IMR-90 (cell line): ENCODE results near the gene CDKL1. TPM values are rescaled to one million over a fixed set of nuclear protein-coding genes. Genes with fewer than 3 reads are reported as not detected.

Experiments used
- ATAC-seq: fragments of 200-7000 bp; cut with Tn5 transposase; 2 replicates; pipeline ENCODE4 v1.9.1; 2020; ENCODE audit warnings: low read depth, mild to moderate bottlenecking, moderate library complexity
- BruUV-seq: library from RNA; stranded (reverse); fragments of 400-500 nt; replicated peaks from 2 replicates; lab custom pipeline; 2021; lab: Mats Ljungman, UMichigan
- CTCF ChIA-PET: fragments of 300-600 bp; formaldehyde crosslinking; extraction: SDS; loops from one replicate; lab custom pipeline; 2021; ENCODE audit warnings: antibody characterized with exemption; lab: Yijun Ruan, JAX
- POLR2A ChIA-PET: fragments of 300-600 bp; sonication (Branson Sonifier 250); formaldehyde crosslinking; loops from one replicate; lab custom pipeline; 2022; ENCODE audit warnings: antibody characterized with exemption; ENCODE audit not compliant: unreplicated experiment; lab: Charles Lee
- DNase-seq: peaks from one replicate; pipeline ENCODE4 v3.0.0; 2013
- H2AFZ ChIP-seq: replicated peaks from 2 replicates; pipeline ENCODE3; 2013; ENCODE audit warnings: low read length, mild to moderate bottlenecking; ENCODE audit not compliant: poor library complexity
- H2AK5ac ChIP-seq: 2 replicates; pipeline ENCODE4 v1.6.1; 2013; ENCODE audit warnings: low read depth, low read length, inconsistent platforms
- H2AK9ac ChIP-seq: replicated peaks from 2 replicates; pipeline ENCODE3; 2013; ENCODE audit warnings: mild to moderate bottlenecking, low read depth, low read length, moderate library complexity; ENCODE audit not compliant: poor library complexity
- H2BK120ac ChIP-seq: 2 replicates; pipeline ENCODE4 v1.6.1; 2013; ENCODE audit warnings: low read depth, low read length, inconsistent platforms
- H2BK15ac ChIP-seq: 3 replicates; pipeline ENCODE4 v1.6.1; 2013; ENCODE audit warnings: low read depth, low read length, inconsistent platforms
- H2BK20ac ChIP-seq: 2 replicates; pipeline ENCODE4 v1.6.1; 2013; ENCODE audit warnings: low read depth, mild to moderate bottlenecking, inconsistent platforms, low read length, moderate library complexity
- H2BK5ac ChIP-seq: 2 replicates; pipeline ENCODE4 v1.6.1; 2013; ENCODE audit warnings: mild to moderate bottlenecking, low read depth, low read length, inconsistent platforms; ENCODE audit not compliant: poor library complexity, severe bottlenecking
- H3K14ac ChIP-seq: replicated peaks from 2 replicates; pipeline ENCODE4 v1.6.1; 2013; ENCODE audit warnings: low read depth, low read length, inconsistent platforms
- H3K18ac ChIP-seq: 2 replicates; pipeline ENCODE4 v1.6.1; 2013; ENCODE audit warnings: low read depth, low read length, control low read depth
- H3K23ac ChIP-seq: 2 replicates; pipeline ENCODE4 v1.6.1; 2013; ENCODE audit warnings: low read depth, low read length, inconsistent platforms
- H3K27ac ChIP-seq: 2 replicates; pipeline ENCODE4 v1.5.1; 2013; ENCODE audit warnings: mild to moderate bottlenecking, control low read depth, low read length; ENCODE audit not compliant: insufficient read depth
- H3K27me3 ChIP-seq: 2 replicates; pipeline ENCODE4 v1.6.1; 2013; ENCODE audit warnings: low read length; ENCODE audit not compliant: control insufficient read depth, insufficient read depth
- H3K36me3 ChIP-seq: 2 replicates; pipeline ENCODE4 v1.6.1; 2013; ENCODE audit warnings: low read length, mixed read lengths; ENCODE audit not compliant: control insufficient read depth, insufficient read depth
- H3K4ac ChIP-seq: 2 replicates; pipeline ENCODE4 v1.6.1; 2013; ENCODE audit warnings: low read depth, low read length, inconsistent platforms
- H3K4me1 ChIP-seq: 2 replicates; pipeline ENCODE4 v1.6.1; 2013; ENCODE audit warnings: low read length, mixed read lengths; ENCODE audit not compliant: control insufficient read depth, insufficient read depth
- H3K4me2 ChIP-seq: 2 replicates; pipeline ENCODE4 v1.6.1; 2013; ENCODE audit warnings: low read depth, mild to moderate bottlenecking, control low read depth, low read length, moderate library complexity
- H3K4me3 ChIP-seq: 2 replicates; pipeline ENCODE4 v1.5.1; 2013; ENCODE audit warnings: low read depth, mild to moderate bottlenecking, control low read depth, low read length, moderate library complexity; ENCODE audit not compliant: insufficient read depth
- H3K56ac ChIP-seq: 2 replicates; pipeline ENCODE4 v1.6.1; 2013; ENCODE audit warnings: low read length, inconsistent platforms; ENCODE audit not compliant: insufficient read depth; ENCODE audit errors: extremely low read depth
- H3K79me1 ChIP-seq, 2 experiments: 2 replicates each; pipeline ENCODE4 v1.6.1; 2013; ENCODE audit warnings: low read length in 2 of 2, inconsistent platforms in 1 of 2, low read depth in 1 of 2
- H3K9ac ChIP-seq: 2 replicates; pipeline ENCODE4 v1.6.1; 2013; ENCODE audit warnings: low read depth, low read length, control low read depth
- H3K9me1 ChIP-seq: 2 replicates; pipeline ENCODE4 v1.6.1; 2013; ENCODE audit warnings: low read length, inconsistent platforms; ENCODE audit not compliant: insufficient read depth
- H3K9me3 ChIP-seq: 2 replicates; pipeline ENCODE4 v1.6.1; 2013; ENCODE audit warnings: low read length; ENCODE audit not compliant: control insufficient read depth, insufficient read depth
- H4K20me1 ChIP-seq: 2 replicates; pipeline ENCODE4 v1.6.1; 2013; ENCODE audit warnings: low read length, inconsistent platforms; ENCODE audit not compliant: insufficient read depth
- H4K5ac ChIP-seq: 2 replicates; pipeline ENCODE4 v1.6.1; 2013; ENCODE audit warnings: mild to moderate bottlenecking, low read depth, low read length, control low read depth
- H4K8ac ChIP-seq, 2 experiments: 2 replicates each; pipeline ENCODE4 v1.6.1; 2013; ENCODE audit warnings: low read depth in 2 of 2, low read length in 2 of 2, control low read depth in 1 of 2, inconsistent platforms in 1 of 2
- H4K91ac ChIP-seq: 2 replicates; pipeline ENCODE4 v1.6.1; 2013; ENCODE audit warnings: low read depth, low read length, inconsistent platforms; ENCODE audit not compliant: insufficient read depth
- CEBPB ChIP-seq: IDR thresholded peaks from 2 replicates; pipeline ENCODE4 v1.6.1; 2012; ENCODE audit warnings: low read depth, low read length, improper control_type of control experiment
- MAFK ChIP-seq: IDR thresholded peaks from 2 replicates; pipeline ENCODE4 v1.6.1; 2012; ENCODE audit warnings: low read depth, low read length, improper control_type of control experiment
- RCOR1 ChIP-seq: IDR thresholded peaks from 2 replicates; pipeline ENCODE4 v1.6.1; 2012; ENCODE audit warnings: mild to moderate bottlenecking, low read length, improper control_type of control experiment; ENCODE audit not compliant: insufficient replicate concordance
- WGBS, 2 experiments: methylation state at CpG; one replicate each; pipeline versions ENCODE4 v1.1.5 to v1.1.7; 2013; ENCODE audit warnings: missing lambda C conversion rate in 2 of 2; ENCODE audit not compliant: insufficient read length in 1 of 2; ENCODE audit errors: extremely low coverage in 2 of 2; 5-methylcytosine and 5-hydroxymethylcytosine counted together
- dilution Hi-C: fragments of 300-500 bp; cut with HindIII; formaldehyde crosslinking; loops from one replicate; pipeline ENCODE4 v1.14.3; 2018; ENCODE audit warnings: low sequenced_read_pairs; ENCODE audit not compliant: unreplicated experiment
- in situ Hi-C: fragments of 300-500 bp; cut with MboI; formaldehyde crosslinking; loops from 3 replicates; pipeline ENCODE4 v1.14.3; 2019; ENCODE audit warnings: low sequenced_read_pairs, inconsistent platforms, mixed read lengths
- intact Hi-C: fragments of 100-400 bp; cut with micrococcal nuclease; formaldehyde crosslinking; loops from 2 replicates; pipeline ENCODE4 v1.10.0; 2022
- polyA plus RNA-seq, 3 experiments: library from polyadenylated mRNA; depleted of rRNA; stranded (reverse); fragments of >200 nt; gene quantifications; 2 replicates each; pipeline ENCODE4 v1.2.3, GENCODE V29; 2012; ENCODE audit warnings: low replicate concordance in 1 of 3
- total RNA-seq: library from RNA; depleted of rRNA; stranded (reverse); fragments of >200 nt; gene quantifications from 2 replicates; pipeline ENCODE4 v1.2.3, GENCODE V29; 2012
- TF ChIP-seq, protein P1 (sequence below): fragments of 150-350 bp; IDR thresholded peaks from 2 replicates; pipeline ENCODE4 v1.6.1; 2017; ENCODE audit warnings: mild to moderate bottlenecking, antibody characterized with exemption, low read length, low read depth

CDKL1 gene
- total and polyA plus RNA-seq, 2 of the 4 experiments (the other 2 are of a cell fraction): 1.9 to 3.8 TPM

DNA sequence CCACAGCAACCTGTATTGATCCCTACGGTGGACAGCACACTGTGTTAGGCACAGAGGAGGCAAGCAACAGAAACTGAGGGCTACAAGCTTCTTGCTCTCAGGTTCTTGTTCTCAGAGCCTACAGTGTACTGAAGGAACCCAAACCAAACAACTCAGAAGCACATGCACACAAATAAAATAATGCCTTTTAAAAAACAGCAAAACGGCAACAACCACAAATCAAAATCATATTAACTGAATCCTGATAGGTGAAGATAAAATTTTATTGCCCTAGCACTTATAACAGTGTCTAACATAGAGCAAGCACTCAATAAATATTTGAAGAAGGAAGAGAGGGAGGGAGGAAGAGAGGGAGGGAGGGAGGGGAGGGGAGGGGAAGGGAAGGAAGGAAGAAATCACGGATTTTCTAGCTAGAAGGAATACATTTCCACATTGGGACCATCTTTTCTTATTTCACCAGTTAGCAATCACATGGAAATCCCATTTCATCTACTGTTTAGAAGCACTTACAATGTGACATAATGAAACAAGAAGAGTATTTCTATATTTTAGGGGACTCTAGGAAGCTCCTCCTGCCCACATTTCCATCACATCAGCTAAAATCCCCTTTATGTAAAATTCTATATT is 57.4 kb downstream of the CDKL1 start:
- Histone ChIP-seq H2AFZ (no peak overlapping the region), H3K36me3 (no peaks in the 10 kb centered on the region), H2BK5ac (no peak overlapping the region), H3K4me2 (no peak overlapping the region), H3K4ac (no peak overlapping the region), H3K9me1 (peaks cover 14% of the 10 kb centered on the region), H2AK9ac (no peak overlapping the region), H4K8ac (no peak overlapping the region), H4K91ac (no peak overlapping the region), H3K79me1 (peaks cover 0 to 14% of the 10 kb centered on the region in 2 experiments; a peak in 2 of 4 replicates), H2BK20ac (no peak overlapping the region), H3K4me3 (no peak overlapping the region), H3K56ac (no peak overlapping the region), H4K20me1 (no peaks in the 10 kb centered on the region), H2BK120ac (0 out of 2 replicates have a peak overlapping the region, but pooled peaks have one; percentile 6), H3K18ac (no peak overlapping the region), H2AK5ac (no peak overlapping the region), H4K5ac (no peak overlapping the region), H3K27ac (no peak overlapping the region), H3K14ac (no peak overlapping the region), H3K9ac (no peak overlapping the region), H3K23ac (0 out of 2 replicates have a peak overlapping the region, but pooled peaks have one; percentile 6), H2BK15ac (no peak overlapping the region; the same call in 2 of the 3 replicates), H3K27me3 (no peaks in the 10 kb centered on the region), H3K4me1 (peaks cover 18% of the 10 kb centered on the region), H3K9me3 (no peaks in the 10 kb centered on the region)
- DNase-seq: no peak
- intact Hi-C loops (no loop called here), dilution Hi-C loops (no loop called here), in situ Hi-C loops (no loop called here)
- no peak for TF ChIP-seq RCOR1
- TF ChIP-seq MAFK: no peak
- no peak for TF ChIP-seq CEBPB
- TF ChIP-seq, protein P1, sequence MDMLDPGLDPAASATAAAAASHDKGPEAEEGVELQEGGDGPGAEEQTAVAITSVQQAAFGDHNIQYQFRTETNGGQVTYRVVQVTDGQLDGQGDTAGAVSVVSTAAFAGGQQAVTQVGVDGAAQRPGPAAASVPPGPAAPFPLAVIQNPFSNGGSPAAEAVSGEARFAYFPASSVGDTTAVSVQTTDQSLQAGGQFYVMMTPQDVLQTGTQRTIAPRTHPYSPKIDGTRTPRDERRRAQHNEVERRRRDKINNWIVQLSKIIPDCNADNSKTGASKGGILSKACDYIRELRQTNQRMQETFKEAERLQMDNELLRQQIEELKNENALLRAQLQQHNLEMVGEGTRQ: no peak
- POLR2A ChIA-PET: no interaction called here
- ATAC-seq: no peak
- no TSS peak for BruUV-seq
- no CpG with 5 or more reads among the region's 3 CpGs for WGBS, 2 experiments
- CTCF ChIA-PET: no interaction called here
